DOHH2 (cell line): ENCODE results near the gene SET.

Experiments
- H3F3A ChIP-seq: fragments of 200-600 bp; sonication (generic), shearing (Covaris generic); 2 replicates; pipeline ENCODE4 v1.6.0; 2016; ENCODE audit warnings: antibody characterized with exemption, mild to moderate bottlenecking; ENCODE audit not compliant: control insufficient read depth, insufficient read depth
- H3K27ac ChIP-seq: fragments of 200-600 bp; sonication (generic); 2 replicates; pipeline ENCODE4 v1.5.1; 2014; ENCODE audit warnings: low read depth, mild to moderate bottlenecking, low read length, moderate library complexity
- H3K27me3 ChIP-seq: fragments of 200-600 bp; sonication (generic); 2 replicates; pipeline ENCODE4 v1.6.1; 2014; ENCODE audit warnings: mild to moderate bottlenecking, low read length, mixed read lengths; ENCODE audit not compliant: control insufficient read depth
- H3K36me3 ChIP-seq: fragments of 200-600 bp; sonication (generic); 2 replicates; pipeline ENCODE4 v1.6.1; 2014; ENCODE audit warnings: mild to moderate bottlenecking, low read length, moderate library complexity, mixed read lengths; ENCODE audit not compliant: control insufficient read depth
- H3K4me1 ChIP-seq: fragments of 200-600 bp; sonication (generic); 2 replicates; pipeline ENCODE4 v1.6.1; 2014; ENCODE audit warnings: mild to moderate bottlenecking, low read length, mixed read lengths; ENCODE audit not compliant: control insufficient read depth
- H3K4me2 ChIP-seq: fragments of 200-600 bp; sonication (generic); 2 replicates; pipeline ENCODE4 v1.6.0; 2014; ENCODE audit warnings: mild to moderate bottlenecking, low read length, moderate library complexity
- H3K4me3 ChIP-seq: fragments of 200-600 bp; sonication (generic); 2 replicates; pipeline ENCODE4 v1.5.1; 2014; ENCODE audit warnings: mild to moderate bottlenecking, low read length, mixed read lengths
- H3K79me2 ChIP-seq: fragments of 200-600 bp; sonication (generic); 2 replicates; pipeline ENCODE4 v1.6.1; 2014; ENCODE audit warnings: mild to moderate bottlenecking, low read length, mixed read lengths; ENCODE audit not compliant: control insufficient read depth
- H3K9me2 ChIP-seq: fragments of 200-600 bp; sonication (generic); replicated peaks from 2 replicates; pipeline ENCODE4 v1.6.1; 2014; ENCODE audit warnings: mild to moderate bottlenecking, low read length, mixed read lengths; ENCODE audit not compliant: control insufficient read depth
- H3K9me3 ChIP-seq: fragments of 200-600 bp; sonication (generic); 2 replicates; pipeline ENCODE4 v1.6.1; 2014; ENCODE audit warnings: antibody characterized with exemption, low read length, mixed read lengths; ENCODE audit not compliant: control insufficient read depth, insufficient read depth
- H4K20me1 ChIP-seq: fragments of 200-600 bp; sonication (generic); 2 replicates; pipeline ENCODE4 v1.6.0; 2014; ENCODE audit warnings: low read depth, mild to moderate bottlenecking, antibody characterized with exemption, low read length, moderate library complexity; ENCODE audit not compliant: control insufficient read depth, insufficient read depth
- EZH2phosphoT487 ChIP-seq: fragments of 200-600 bp; sonication (generic); IDR thresholded peaks from 2 replicates; pipeline ENCODE4 v1.6.1; 2017; ENCODE audit warnings: borderline replicate concordance, mild to moderate bottlenecking, antibody characterized with exemption, low read length, moderate library complexity, mixed read lengths
- TF ChIP-seq, protein P1 (sequence below): fragments of 200-600 bp; sonication (generic); IDR thresholded peaks from one replicate; pipeline ENCODE4 v1.5.1; 2014; ENCODE audit warnings: antibody characterized with exemption, mild to moderate bottlenecking, low read depth, low read length; ENCODE audit not compliant: poor library complexity, severe bottlenecking

SET gene

DNA sequence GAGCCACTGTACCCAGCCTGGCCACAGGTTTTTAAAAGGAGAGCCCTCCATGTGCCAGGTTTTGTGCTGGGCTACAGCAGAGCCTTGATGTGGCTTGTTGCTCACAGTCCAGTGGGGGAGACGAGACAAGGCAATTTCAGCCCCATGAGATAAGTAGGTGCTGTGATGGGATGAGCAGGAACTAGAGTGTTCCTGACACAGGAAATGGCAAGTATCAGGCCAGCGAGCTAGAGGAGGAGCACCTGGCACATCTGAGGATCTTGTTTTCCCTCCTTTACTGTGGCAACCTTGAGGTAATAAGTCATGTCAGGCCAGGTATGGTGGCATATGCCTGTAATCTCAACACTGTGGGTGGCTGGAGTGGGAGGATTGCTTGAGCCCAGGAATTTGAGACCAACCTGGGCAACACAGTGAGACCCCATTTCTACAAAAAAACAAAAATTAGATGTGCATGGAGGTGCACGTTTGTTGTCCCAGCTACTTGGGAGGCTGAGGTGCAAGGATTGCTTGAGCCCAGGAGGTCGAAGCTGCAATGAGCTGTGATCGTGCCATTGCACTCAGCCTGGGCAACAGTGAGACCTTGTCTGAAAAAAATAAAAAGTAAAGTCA is 38.7 kb downstream of the SET start:
- H3K27ac ChIP-seq = no peak overlapping the region
- H3K4me1 ChIP-seq = peaks cover 17% of the 10 kb centered on the region
- H4K20me1 ChIP-seq = no peaks in the 10 kb centered on the region
- no peak overlapping the region for H3K4me2 ChIP-seq
- 0 out of 2 replicates have a peak, but pooled peaks cover 6% of the 10 kb centered on the region for H3K36me3 ChIP-seq
- H3F3A ChIP-seq = peaks cover 15% of the 10 kb centered on the region
- peaks cover 14% of the 10 kb centered on the region for H3K79me2 ChIP-seq
- H3K9me2 ChIP-seq = no peaks in the 10 kb centered on the region
- no peak for TF ChIP-seq EZH2phosphoT487
- TF ChIP-seq, protein P1, sequence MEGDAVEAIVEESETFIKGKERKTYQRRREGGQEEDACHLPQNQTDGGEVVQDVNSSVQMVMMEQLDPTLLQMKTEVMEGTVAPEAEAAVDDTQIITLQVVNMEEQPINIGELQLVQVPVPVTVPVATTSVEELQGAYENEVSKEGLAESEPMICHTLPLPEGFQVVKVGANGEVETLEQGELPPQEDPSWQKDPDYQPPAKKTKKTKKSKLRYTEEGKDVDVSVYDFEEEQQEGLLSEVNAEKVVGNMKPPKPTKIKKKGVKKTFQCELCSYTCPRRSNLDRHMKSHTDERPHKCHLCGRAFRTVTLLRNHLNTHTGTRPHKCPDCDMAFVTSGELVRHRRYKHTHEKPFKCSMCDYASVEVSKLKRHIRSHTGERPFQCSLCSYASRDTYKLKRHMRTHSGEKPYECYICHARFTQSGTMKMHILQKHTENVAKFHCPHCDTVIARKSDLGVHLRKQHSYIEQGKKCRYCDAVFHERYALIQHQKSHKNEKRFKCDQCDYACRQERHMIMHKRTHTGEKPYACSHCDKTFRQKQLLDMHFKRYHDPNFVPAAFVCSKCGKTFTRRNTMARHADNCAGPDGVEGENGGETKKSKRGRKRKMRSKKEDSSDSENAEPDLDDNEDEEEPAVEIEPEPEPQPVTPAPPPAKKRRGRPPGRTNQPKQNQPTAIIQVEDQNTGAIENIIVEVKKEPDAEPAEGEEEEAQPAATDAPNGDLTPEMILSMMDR = no peak
- no peaks in the 10 kb centered on the region for H3K27me3 ChIP-seq
- no peaks in the 10 kb centered on the region for H3K9me3 ChIP-seq
- H3K4me3 ChIP-seq = no peak overlapping the region

DNA sequence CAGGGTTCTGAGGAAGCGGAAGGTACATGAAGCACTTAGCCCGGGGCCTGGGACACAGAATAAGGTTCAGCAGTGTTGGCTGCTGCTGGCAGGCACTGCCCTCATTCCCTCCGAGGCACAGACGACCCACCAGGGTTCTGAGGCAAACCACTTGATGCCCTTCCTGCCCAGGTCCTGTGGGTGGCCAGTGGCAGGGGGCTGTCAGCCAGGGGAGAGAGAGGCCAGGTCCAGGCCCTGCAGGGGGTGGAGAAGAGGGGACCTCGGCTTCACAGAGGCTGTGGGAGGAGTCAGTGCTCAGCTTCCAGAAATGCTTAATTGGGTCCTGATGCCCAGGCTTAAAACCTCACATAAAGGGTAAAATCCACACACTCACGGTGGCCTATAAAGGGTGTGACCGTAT is 39.3 kb downstream of the SET start:
- H3K4me3 ChIP-seq = no peak overlapping the region
- H3F3A ChIP-seq = peaks cover 15% of the 10 kb centered on the region
- H3K27ac ChIP-seq = no peak overlapping the region
- H3K4me2 ChIP-seq = no peak overlapping the region
- H4K20me1 ChIP-seq = no peaks in the 10 kb centered on the region
- no peak for TF ChIP-seq EZH2phosphoT487
- TF ChIP-seq, protein P1 = no peak
- H3K36me3 ChIP-seq = peaks cover 9% of the 10 kb centered on the region; the same call in 1 of the 2 replicates
- H3K27me3 ChIP-seq = no peaks in the 10 kb centered on the region
- no peaks in the 10 kb centered on the region for H3K9me3 ChIP-seq
- peaks cover 17% of the 10 kb centered on the region for H3K4me1 ChIP-seq
- no peaks in the 10 kb centered on the region for H3K9me2 ChIP-seq
- H3K79me2 ChIP-seq = peaks cover 8% of the 10 kb centered on the region

DNA sequence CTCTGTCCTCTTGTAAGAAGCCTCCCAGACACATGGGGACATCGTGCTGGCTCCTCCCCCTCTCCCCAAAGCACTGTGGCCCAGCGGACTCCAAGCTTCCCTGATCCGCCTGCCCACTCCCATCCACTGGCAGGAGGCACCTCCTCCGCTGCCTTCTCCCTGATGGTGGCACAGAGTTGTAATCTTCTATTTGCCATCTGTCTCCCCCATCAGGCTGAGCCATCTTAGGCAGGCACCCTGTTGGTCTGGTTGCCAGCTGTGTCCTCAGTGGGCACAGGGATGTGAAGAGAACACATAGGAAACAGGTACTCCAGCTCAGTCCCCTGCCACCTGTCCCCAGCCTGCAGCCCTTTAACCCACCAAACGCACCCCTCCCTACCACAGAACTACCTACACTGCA is 40.3 kb downstream of the SET start:
- H3K27ac ChIP-seq = no peak overlapping the region
- H3K9me2 ChIP-seq = no peaks in the 10 kb centered on the region
- peaks cover 17% of the 10 kb centered on the region for H3K4me1 ChIP-seq
- peaks cover 6% of the 10 kb centered on the region; the same call in 1 of the 2 replicates for H3K36me3 ChIP-seq
- H3F3A ChIP-seq = peaks cover 15% of the 10 kb centered on the region
- no peaks in the 10 kb centered on the region for H3K9me3 ChIP-seq
- 0 out of 2 replicates have a peak, but pooled peaks cover 2% of the 10 kb centered on the region for H3K79me2 ChIP-seq
- H3K27me3 ChIP-seq = no peaks in the 10 kb centered on the region
- no peak overlapping the region for H3K4me3 ChIP-seq
- no peak for TF ChIP-seq EZH2phosphoT487
- TF ChIP-seq, protein P1 = no peak
- H4K20me1 ChIP-seq = no peaks in the 10 kb centered on the region
- H3K4me2 ChIP-seq = no peak overlapping the region
